ENCODE data around the gene PHYHD1. TPM values are rescaled to one million over a fixed set of nuclear protein-coding genes. Genes with fewer than 3 reads are reported as not detected.

PHYHD1 gene
- total RNA-seq, 4 donors from 2014 or later, result 37.8 to 55.3 (median 45.8) TPM

- Histone ChIP-seq H3K4me1 (peaks cover under 1 to 75% (median 42%) of the 10 kb centered on the region in 4 donors), H3K27me3 (no peaks in the 10 kb centered on the region), H3K36me3 (peaks cover 2 to 48% (median 14%) of the 10 kb centered on the region in 3 donors), H3K4me3 (no peak overlapping the region), H3K27ac (peak overlapping the region; percentile 78 to 98 (median 82)), H3K9me3 (no peaks in the 10 kb centered on the region)
- TF ChIP-seq POLR2A (IDR thresholded peaks at IDR 0.05), result no peak
- peak in 1 of 2 donors; percentile 55 for TF ChIP-seq EP300 (IDR thresholded peaks at IDR 0.05)
- TF ChIP-seq CTCF (IDR thresholded peaks at IDR 0.05), result no peak
- 22 to 36% methylated on average over 7 to 8 of the region's 8 CpGs for WGBS, 2 donors
- no peak for DNase-seq (ENCODE audit: low spot score in 2 of 2)
These were observed 9.2 kb upstream of the PHYHD1 start for GRCh38 chr9:128911529-128912035.

DNA sequence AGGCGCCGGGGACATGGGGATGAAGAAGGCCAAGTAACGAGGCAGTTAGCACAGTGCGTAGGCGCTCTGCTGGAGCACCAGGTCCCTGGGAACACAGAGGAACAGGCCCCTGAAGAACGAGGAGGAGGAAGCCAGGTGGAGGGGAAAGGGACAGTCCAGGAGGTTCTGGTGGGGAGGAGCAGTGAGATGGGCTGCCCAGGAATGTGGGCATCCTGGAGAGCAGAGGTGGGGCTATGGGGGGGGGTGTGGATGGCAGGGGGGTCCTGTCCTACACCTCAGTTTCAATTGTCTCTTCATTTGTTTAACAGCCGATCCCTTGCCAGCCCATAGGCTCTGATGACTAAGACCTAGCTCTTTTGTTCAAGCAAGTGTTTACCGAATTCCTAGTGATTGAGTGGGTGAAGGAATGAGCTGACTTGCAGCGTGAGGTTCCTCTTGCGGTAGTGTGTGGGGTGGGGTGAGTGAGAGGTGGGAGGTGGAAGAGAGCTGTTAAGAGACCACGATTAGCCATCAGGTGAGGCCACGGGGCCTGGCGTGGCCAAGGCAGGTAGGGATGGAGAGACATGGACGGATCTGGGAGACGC, 8.4 kb upstream of the PHYHD1 start:
- Histone ChIP-seq H3K27ac (peak overlapping the region; percentile 78 to 98 (median 82)), H3K4me1 (peaks cover 3 to 83% (median 46%) of the 10 kb centered on the region in 4 donors), H3K4me3 (peak overlapping the region in 1 of 4 donors; percentile 26), H3K27me3 (no peaks in the 10 kb centered on the region), H3K9me3 (no peaks in the 10 kb centered on the region), H3K36me3 (peaks cover 2 to 45% (median 14%) of the 10 kb centered on the region in 3 donors)
- TF ChIP-seq POLR2A (IDR thresholded peaks at IDR 0.05) (no peak), EP300 (IDR thresholded peaks at IDR 0.05) (peak; percentile 26 to 74), CTCF (IDR thresholded peaks at IDR 0.05) (no peak)
- DNase-seq (ENCODE audit: low spot score in 2 of 2), result no peak
- 56 to 63% methylated on average over 15 of the region's 15 CpGs for WGBS, 2 donors

GRCh38 chr9:128913048-128913900, 7.5 kb upstream of the PHYHD1 start:
- Histone ChIP-seq H3K4me1 (peaks cover 3 to 89% (median 46%) of the 10 kb centered on the region in 4 donors), H3K27me3 (no peaks in the 10 kb centered on the region), H3K9me3 (no peaks in the 10 kb centered on the region), H3K36me3 (peaks cover 2 to 45% (median 8%) of the 10 kb centered on the region in 3 donors), H3K4me3 (peak overlapping the region in 1 of 4 donors; percentile 26), H3K27ac (peak overlapping the region; percentile 78 to 98 (median 82))
- no peak for TF ChIP-seq CTCF (IDR thresholded peaks at IDR 0.05)
- TF ChIP-seq EP300 (IDR thresholded peaks at IDR 0.05), result peak in 1 of 2 donors; percentile 11
- 47 to 52% methylated on average over 15 of the region's 15 CpGs for WGBS, 2 donors
- no peak for DNase-seq (ENCODE audit: low spot score in 2 of 2)

- TF ChIP-seq POLR2A (IDR thresholded peaks at IDR 0.05) (no peak), CTCF (IDR thresholded peaks at IDR 0.05) (no peak), EP300 (IDR thresholded peaks at IDR 0.05) (no peak)
- Histone ChIP-seq H3K9me3 (no peaks in the 10 kb centered on the region), H3K36me3 (peaks cover under 1 to 42% (median 2%) of the 10 kb centered on the region in 3 donors), H3K27me3 (no peaks in the 10 kb centered on the region), H3K4me1 (peaks cover 3 to 95% (median 49%) of the 10 kb centered on the region in 4 donors), H3K4me3 (no peak overlapping the region), H3K27ac (peak overlapping the region; percentile 78 to 98 (median 82))
- WGBS, 2 donors, result 75 to 81% methylated on average over 18 to 21 of the region's 23 CpGs
- no peak for DNase-seq (ENCODE audit: low spot score in 2 of 2)
These were observed 6.6 kb upstream of the PHYHD1 start for GRCh38 chr9:128913995-128914772.

Data from tibial nerve (tissue), 4 donors.